ENCODE results near the gene COMP.

COMP gene

GRCh38 chr19:18771328-18772242, 19.5 kb downstream of the COMP start:
- no peaks in the 10 kb centered on the region for H3K27me3 ChIP-seq (ENCODE audit: control insufficient read depth, insufficient read depth, low read length)
- H3K9me3 ChIP-seq (ENCODE audit: control insufficient read depth, low read length) = no peaks in the 10 kb centered on the region
- no peaks in the 10 kb centered on the region for H3K36me3 ChIP-seq (ENCODE audit: control insufficient read depth, insufficient read depth, low read length)
- no peak overlapping the region for H3K9ac ChIP-seq (ENCODE audit: low read length)
- no peak overlapping the region for H3K4me3 ChIP-seq (ENCODE audit: low read length)
- peaks cover 12% of the 10 kb centered on the region for H3K4me1 ChIP-seq (ENCODE audit: control insufficient read depth, insufficient read depth, low read length)

GRCh38 chr19:18770663-18771327, 20.3 kb downstream of the COMP start:
- Histone ChIP-seq H3K4me3 (ENCODE audit: low read length) (no peak overlapping the region), H3K4me1 (ENCODE audit: control insufficient read depth, insufficient read depth, low read length) (peaks cover 12% of the 10 kb centered on the region), H3K27me3 (ENCODE audit: control insufficient read depth, insufficient read depth, low read length) (no peaks in the 10 kb centered on the region), H3K9me3 (ENCODE audit: control insufficient read depth, low read length) (no peaks in the 10 kb centered on the region), H3K36me3 (ENCODE audit: control insufficient read depth, insufficient read depth, low read length) (no peaks in the 10 kb centered on the region), H3K9ac (ENCODE audit: low read length) (no peak overlapping the region)

- peaks cover 15% of the 10 kb centered on the region for H3K4me1 ChIP-seq (ENCODE audit: control insufficient read depth, insufficient read depth, low read length)
- H3K9ac ChIP-seq (ENCODE audit: low read length) = no peak overlapping the region
- no peaks in the 10 kb centered on the region for H3K36me3 ChIP-seq (ENCODE audit: control insufficient read depth, insufficient read depth, low read length)
- H3K4me3 ChIP-seq (ENCODE audit: low read length) = no peak overlapping the region
- H3K9me3 ChIP-seq (ENCODE audit: control insufficient read depth, low read length) = no peaks in the 10 kb centered on the region
- no peaks in the 10 kb centered on the region for H3K27me3 ChIP-seq (ENCODE audit: control insufficient read depth, insufficient read depth, low read length)
Observed at GRCh38 chr19:18769989-18770528, 21.0 kb downstream of the COMP start.

GRCh38 chr19:18768997-18769891, 21.9 kb downstream of the COMP start:
- Histone ChIP-seq H3K27me3 (ENCODE audit: control insufficient read depth, insufficient read depth, low read length) (no peaks in the 10 kb centered on the region), H3K9me3 (ENCODE audit: control insufficient read depth, low read length) (no peaks in the 10 kb centered on the region), H3K9ac (ENCODE audit: low read length) (peak overlapping the region; percentile 41), H3K4me1 (ENCODE audit: control insufficient read depth, insufficient read depth, low read length) (peaks cover 18% of the 10 kb centered on the region), H3K36me3 (ENCODE audit: control insufficient read depth, insufficient read depth, low read length) (no peaks in the 10 kb centered on the region), H3K4me3 (ENCODE audit: low read length) (no peak overlapping the region)

- Histone ChIP-seq H3K27me3 (ENCODE audit: control insufficient read depth, insufficient read depth, low read length) (no peaks in the 10 kb centered on the region), H3K4me1 (ENCODE audit: control insufficient read depth, insufficient read depth, low read length) (peaks cover 19% of the 10 kb centered on the region), H3K36me3 (ENCODE audit: control insufficient read depth, insufficient read depth, low read length) (no peaks in the 10 kb centered on the region), H3K9me3 (ENCODE audit: control insufficient read depth, low read length) (no peaks in the 10 kb centered on the region), H3K4me3 (ENCODE audit: low read length) (no peak overlapping the region), H3K9ac (ENCODE audit: low read length) (no peak overlapping the region)
Observed at GRCh38 chr19:18768046-18768771, 22.9 kb downstream of the COMP start.

GRCh38 chr19:18765224-18765623, 25.9 kb downstream of the COMP start:
- peaks cover 43% of the 10 kb centered on the region for H3K4me1 ChIP-seq (ENCODE audit: control insufficient read depth, insufficient read depth, low read length)
- H3K36me3 ChIP-seq (ENCODE audit: control insufficient read depth, insufficient read depth, low read length) = no peaks in the 10 kb centered on the region
- H3K4me3 ChIP-seq (ENCODE audit: low read length) = no peak overlapping the region
- H3K9ac ChIP-seq (ENCODE audit: low read length) = no peak overlapping the region
- no peaks in the 10 kb centered on the region for H3K9me3 ChIP-seq (ENCODE audit: control insufficient read depth, low read length)
- H3K27me3 ChIP-seq (ENCODE audit: control insufficient read depth, insufficient read depth, low read length) = no peaks in the 10 kb centered on the region

GRCh38 chr19:18764591-18765051, 26.5 kb downstream of the COMP start:
- no peaks in the 10 kb centered on the region for H3K27me3 ChIP-seq (ENCODE audit: control insufficient read depth, insufficient read depth, low read length)
- H3K4me3 ChIP-seq (ENCODE audit: low read length) = no peak overlapping the region
- H3K4me1 ChIP-seq (ENCODE audit: control insufficient read depth, insufficient read depth, low read length) = peaks cover 42% of the 10 kb centered on the region
- H3K9ac ChIP-seq (ENCODE audit: low read length) = no peak overlapping the region
- no peaks in the 10 kb centered on the region for H3K36me3 ChIP-seq (ENCODE audit: control insufficient read depth, insufficient read depth, low read length)
- H3K9me3 ChIP-seq (ENCODE audit: control insufficient read depth, low read length) = no peaks in the 10 kb centered on the region

- Histone ChIP-seq H3K9me3 (ENCODE audit: control insufficient read depth, low read length) (no peaks in the 10 kb centered on the region), H3K27me3 (ENCODE audit: control insufficient read depth, insufficient read depth, low read length) (no peaks in the 10 kb centered on the region), H3K36me3 (ENCODE audit: control insufficient read depth, insufficient read depth, low read length) (no peaks in the 10 kb centered on the region), H3K4me1 (ENCODE audit: control insufficient read depth, insufficient read depth, low read length) (peaks cover 35% of the 10 kb centered on the region), H3K4me3 (ENCODE audit: low read length) (no peak overlapping the region), H3K9ac (ENCODE audit: low read length) (no peak overlapping the region)
Observed at GRCh38 chr19:18763674-18764590, 27.2 kb downstream of the COMP start.

- Histone ChIP-seq H3K27me3 (ENCODE audit: control insufficient read depth, insufficient read depth, low read length) (no peaks in the 10 kb centered on the region), H3K9me3 (ENCODE audit: control insufficient read depth, low read length) (no peaks in the 10 kb centered on the region), H3K36me3 (ENCODE audit: control insufficient read depth, insufficient read depth, low read length) (no peaks in the 10 kb centered on the region), H3K4me1 (ENCODE audit: control insufficient read depth, insufficient read depth, low read length) (peaks cover 31% of the 10 kb centered on the region), H3K4me3 (ENCODE audit: low read length) (peak overlapping the region; percentile 25), H3K9ac (ENCODE audit: low read length) (no peak overlapping the region)
Observed at GRCh38 chr19:18762125-18763023, 28.7 kb downstream of the COMP start.

Data from mucosa of stomach (tissue), 1 donor.